Activated CD4-positive, alpha-beta T cell treated with anti-CD3 and anti-CD28 coated beads for 36 hours (primary cell): Measurements from ENCODE around the gene CAMTA1. TPM values are rescaled to one million over a fixed set of nuclear protein-coding genes. Genes with fewer than 3 reads are reported as not detected.
"Not testable (repeated sequence)": the region's sequence is repeated elsewhere in the genome, so short reads cannot be mapped to it uniquely, and the experiment has no call there.

Experiments
- ATAC-seq: fragments of 200-7000 bp; cut with Tn5 transposase; one replicate; pipeline ENCODE4 v1.10.0; 2021; ENCODE audit warnings: mild to moderate bottlenecking, moderate library complexity
- CTCF ChIA-PET: fragments of 350-600 bp; sonication (Branson Sonifier 250); formaldehyde crosslinking; loops from one replicate; lab custom pipeline; 2021; ENCODE audit warnings: antibody characterized with exemption; lab: Charles Lee
- POLR2A ChIA-PET: fragments of 350-600 bp; sonication (Branson Sonifier 250); formaldehyde crosslinking; loops from one replicate; lab custom pipeline; 2021; ENCODE audit warnings: antibody characterized with exemption, inconsistent platforms; lab: Charles Lee
- DNase-seq: peaks from one replicate; pipeline ENCODE4 v3.0.0-alpha.2; 2020
- H3K27ac Mint-ChIP-seq: one replicate; pipeline ENCODE4 v1.8.0; 2021; ENCODE audit warnings: mixed read lengths
- H3K27me3 Mint-ChIP-seq: one replicate; pipeline ENCODE4 v1.8.0; 2021; ENCODE audit warnings: mixed read lengths
- H3K36me3 Mint-ChIP-seq: one replicate; pipeline ENCODE4 v1.8.0; 2021; ENCODE audit warnings: low read depth, mixed read lengths
- H3K4me1 Mint-ChIP-seq: one replicate; pipeline ENCODE4 v1.8.0; 2021; ENCODE audit warnings: mixed read lengths
- H3K4me3 Mint-ChIP-seq: one replicate; pipeline ENCODE4 v1.8.0; 2021; ENCODE audit warnings: mild to moderate bottlenecking, moderate library complexity, mixed read lengths
- H3K9me3 Mint-ChIP-seq: one replicate; pipeline ENCODE4 v1.8.0; 2021; ENCODE audit warnings: low read depth, mixed read lengths
- intact Hi-C, 2 experiments: fragments of 100-400 bp; cut with DNase I in 1 of 2; cut with micrococcal nuclease in 1 of 2; formaldehyde crosslinking; loops; one replicate each; pipeline versions ENCODE4 v1.14.2 to v1.15.1; 2022 to 2024; cut with DNase I, micrococcal nuclease
- total RNA-seq, 2 experiments: library from RNA; stranded (reverse); gene quantifications; one replicate each; pipeline ENCODE4 v1.2.3, GENCODE V29; 2021

The CAMTA1 gene
- total RNA-seq, 2 experiments from 2014 or later: 62.3 to 76.7 TPM

- ChIA-PET POLR2A (interaction anchor here (0.5 to 1.2 kb wide), 2 partner anchors 10 to 239 kb away, joined by 3 to 5 read pairs; no protein-coding TSS in a partner anchor), CTCF (interaction anchor here (0.9 to 1.4 kb wide), 7 partner anchors 18 to 48 kb away, joined by 3 to 7 read pairs (median 5); no protein-coding TSS in a partner anchor)
- no peak overlapping the region for H3K27ac Mint-ChIP-seq
- no peaks in the 10 kb centered on the region for H3K9me3 Mint-ChIP-seq
- H3K36me3 Mint-ChIP-seq: peaks cover 2% of the 10 kb centered on the region
- H3K4me1 Mint-ChIP-seq: peaks cover 13% of the 10 kb centered on the region
- peak overlapping the region; percentile 61 for H3K4me3 Mint-ChIP-seq
- H3K27me3 Mint-ChIP-seq: peaks cover 46% of the 10 kb centered on the region
- DNase-seq (peak; percentile 49), ATAC-seq (no peak)
- intact Hi-C loops: loop anchor here in 1 of 2 experiments (2.0 to 10.0 kb wide), 2 partner anchors 48 to 920 kb away; partner anchors contain the start of gene CAMTA1
Measured at GRCh38 chr1:7705048-7705907, 920.0 kb downstream of the CAMTA1 start.

GRCh38 chr1:7705908-7706216 lies 920.6 kb downstream of the CAMTA1 start:
- intact Hi-C loops: loop anchor here in 1 of 2 experiments (2.0 to 10.0 kb wide), 2 partner anchors 47 to 921 kb away; partner anchors contain the start of gene CAMTA1
- DNase-seq (no peak), ATAC-seq (no peak)
- Mint-ChIP-seq H3K27ac (no peak overlapping the region), H3K27me3 (peaks cover 45% of the 10 kb centered on the region), H3K4me3 (peak overlapping the region; percentile 61), H3K9me3 (no peaks in the 10 kb centered on the region), H3K4me1 (peaks cover 13% of the 10 kb centered on the region), H3K36me3 (peaks cover 2% of the 10 kb centered on the region)
- ChIA-PET CTCF (no interaction called here), POLR2A (no interaction called here)

- Mint-ChIP-seq H3K27me3 (peaks cover 48% of the 10 kb centered on the region), H3K4me3 (no peak overlapping the region), H3K9me3 (no peaks in the 10 kb centered on the region), H3K27ac (no peak overlapping the region), H3K36me3 (peaks cover 2% of the 10 kb centered on the region), H3K4me1 (peaks cover 13% of the 10 kb centered on the region)
- ChIA-PET CTCF (no interaction called here), POLR2A (no interaction called here)
- ATAC-seq: no peak
- intact Hi-C loops: loop anchor here in 1 of 2 experiments (10.0 kb wide), 1 partner anchor 923 kb away; the partner anchor contains the start of gene CAMTA1
- no peak for DNase-seq
Measured at GRCh38 chr1:7707527-7707926, 922.3 kb downstream of the CAMTA1 start.

- Mint-ChIP-seq H3K4me1 (peaks cover 13% of the 10 kb centered on the region), H3K27me3 (peaks cover 48% of the 10 kb centered on the region)
- DNase-seq, H3K36me3 Mint-ChIP-seq, POLR2A ChIA-PET, ATAC-seq, H3K27ac Mint-ChIP-seq, H3K9me3 Mint-ChIP-seq, H3K4me3 Mint-ChIP-seq: not testable (repeated sequence)
- intact Hi-C loops: loop anchor here in 1 of 2 experiments (10.0 kb wide), 1 partner anchor 923 kb away; the partner anchor contains the start of gene CAMTA1
- CTCF ChIA-PET: interaction anchor here (1.5 kb wide), 1 partner anchor 39 kb away, joined by 5 read pairs; no protein-coding TSS in a partner anchor
Measured at GRCh38 chr1:7708065-7708464, 922.8 kb downstream of the CAMTA1 start.

- CTCF ChIA-PET: interaction anchor here (0.6 to 2.4 kb wide), 4 partner anchors 9 to 43 kb away, joined by 3 to 6 read pairs (median 3); no protein-coding TSS in a partner anchor
- Mint-ChIP-seq H3K27me3 (peaks cover 39% of the 10 kb centered on the region), H3K4me3 (no peak overlapping the region), H3K4me1 (peaks cover 6% of the 10 kb centered on the region), H3K27ac (no peak overlapping the region), H3K36me3 (peaks cover 2% of the 10 kb centered on the region), H3K9me3 (no peaks in the 10 kb centered on the region)
- no peak for DNase-seq
- intact Hi-C loops: no loop called here
- POLR2A ChIA-PET: no interaction called here
- no peak for ATAC-seq
Measured at GRCh38 chr1:7710859-7711258, 925.6 kb downstream of the CAMTA1 start.

GRCh38 chr1:7712731-7713323 lies 927.6 kb downstream of the CAMTA1 start:
- DNase-seq: no peak
- Mint-ChIP-seq H3K36me3 (no peaks in the 10 kb centered on the region), H3K4me3 (no peak overlapping the region), H3K9me3 (no peaks in the 10 kb centered on the region), H3K27ac (no peak overlapping the region), H3K4me1 (no peaks in the 10 kb centered on the region), H3K27me3 (peaks cover 24% of the 10 kb centered on the region)
- ATAC-seq: no peak
- CTCF ChIA-PET: interaction anchor here (0.6 to 0.8 kb wide), 3 partner anchors 44 to 881 kb away, joined by 3 to 4 read pairs (median 3); no protein-coding TSS in a partner anchor
- POLR2A ChIA-PET: no interaction called here
- intact Hi-C loops: no loop called here

- intact Hi-C loops: no loop called here
- no peak overlapping the region for H3K4me3 Mint-ChIP-seq
- CTCF ChIA-PET: interaction anchor here (0.7 kb wide), 1 partner anchor 35 kb away, joined by 3 read pairs; no protein-coding TSS in a partner anchor
- no peaks in the 10 kb centered on the region for H3K4me1 Mint-ChIP-seq
- no peak for ATAC-seq
- peaks cover 13% of the 10 kb centered on the region for H3K27me3 Mint-ChIP-seq
- H3K9me3 Mint-ChIP-seq: no peaks in the 10 kb centered on the region
- POLR2A ChIA-PET: no interaction called here
- no peaks in the 10 kb centered on the region for H3K36me3 Mint-ChIP-seq
- no peak overlapping the region for H3K27ac Mint-ChIP-seq
- DNase-seq: no peak
Measured at GRCh38 chr1:7716506-7716905, 931.3 kb downstream of the CAMTA1 start.

- Mint-ChIP-seq H3K4me1 (no peaks in the 10 kb centered on the region), H3K27ac (no peak overlapping the region), H3K36me3 (no peaks in the 10 kb centered on the region), H3K4me3 (no peak overlapping the region), H3K9me3 (no peaks in the 10 kb centered on the region), H3K27me3 (peaks cover 10% of the 10 kb centered on the region)
- ATAC-seq: no peak
- CTCF ChIA-PET: interaction anchor here (1.1 kb wide), 1 partner anchor 19 kb away, joined by 3 read pairs; no protein-coding TSS in a partner anchor
- DNase-seq: no peak
- intact Hi-C loops: no loop called here
- POLR2A ChIA-PET: no interaction called here
Measured at GRCh38 chr1:7717748-7718368, 932.6 kb downstream of the CAMTA1 start.

GRCh38 chr1:7719468-7720094 lies 934.3 kb downstream of the CAMTA1 start:
- no peaks in the 10 kb centered on the region for H3K9me3 Mint-ChIP-seq
- DNase-seq (no peak), ATAC-seq (no peak)
- H3K36me3 Mint-ChIP-seq: no peaks in the 10 kb centered on the region
- peaks cover 8% of the 10 kb centered on the region for H3K27me3 Mint-ChIP-seq
- H3K4me3 Mint-ChIP-seq: no peak overlapping the region
- no peak overlapping the region for H3K27ac Mint-ChIP-seq
- CTCF ChIA-PET: interaction anchor here (0.6 to 1.9 kb wide), 4 partner anchors 8 to 33 kb away, joined by 3 to 7 read pairs (median 4); no protein-coding TSS in a partner anchor
- H3K4me1 Mint-ChIP-seq: no peaks in the 10 kb centered on the region
- POLR2A ChIA-PET: no interaction called here
- intact Hi-C loops: no loop called here

- Mint-ChIP-seq H3K9me3 (no peaks in the 10 kb centered on the region), H3K4me3 (no peak overlapping the region), H3K27ac (no peak overlapping the region), H3K27me3 (peaks cover 6% of the 10 kb centered on the region), H3K4me1 (peaks cover 6% of the 10 kb centered on the region), H3K36me3 (no peaks in the 10 kb centered on the region)
- POLR2A ChIA-PET: no interaction called here
- CTCF ChIA-PET: interaction anchor here (0.7 to 1.4 kb wide), 4 partner anchors 8 to 32 kb away, joined by 3 to 5 read pairs (median 3); no protein-coding TSS in a partner anchor
- DNase-seq (no peak), ATAC-seq (no peak)
- intact Hi-C loops: no loop called here
Measured at GRCh38 chr1:7721940-7722669, 936.9 kb downstream of the CAMTA1 start.
